HEK293 (cell line): ENCODE results near the gene CCDC150.

Experiments used
- ZBTB20 ChIP-seq: fragments of 450-650 bp; formaldehyde crosslinking; IDR thresholded peaks from 2 replicates; pipeline ENCODE4 v1.5.1; 2016; ENCODE audit warnings: missing biosample characterization, missing genetic modification characterization
- ZNF138 ChIP-seq: fragments of 450-650 bp; formaldehyde crosslinking; IDR thresholded peaks from 2 replicates; pipeline ENCODE4 v1.5.1; 2016; ENCODE audit warnings: missing biosample characterization, missing genetic modification characterization, borderline replicate concordance
- ZNF48 ChIP-seq: fragments of 450-650 bp; formaldehyde crosslinking; IDR thresholded peaks from 2 replicates; pipeline ENCODE4 v1.5.1; 2016; ENCODE audit warnings: missing biosample characterization, missing genetic modification characterization
- TF ChIP-seq, protein P1 (sequence below): fragments of 450-650 bp; formaldehyde crosslinking; IDR thresholded peaks from 2 replicates; pipeline ENCODE4 v1.5.1; 2016; ENCODE audit warnings: missing biosample characterization, missing genetic modification characterization

DNA sequence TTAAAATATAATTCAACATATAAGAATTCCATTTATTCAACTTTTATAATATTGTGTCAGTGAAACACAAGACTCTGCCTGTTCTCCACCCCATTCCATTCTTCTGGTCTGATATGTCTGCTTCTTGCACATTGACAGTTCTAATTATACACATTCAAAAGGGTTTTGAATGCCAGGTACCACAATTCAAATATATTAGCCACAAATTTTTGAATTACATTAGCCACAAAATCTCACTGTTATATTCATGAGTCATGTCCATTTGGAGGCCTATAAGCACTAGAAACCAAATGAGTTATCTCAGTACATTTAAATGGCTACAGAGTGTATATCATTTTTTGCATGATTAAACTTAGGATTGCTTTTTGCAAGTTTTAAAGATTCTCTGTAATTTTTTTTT, 72.1 kb downstream of the CCDC150 start:
- TF ChIP-seq ZBTB20 (tag by site-specific recombination), result no peak
- TF ChIP-seq, protein P1, sequence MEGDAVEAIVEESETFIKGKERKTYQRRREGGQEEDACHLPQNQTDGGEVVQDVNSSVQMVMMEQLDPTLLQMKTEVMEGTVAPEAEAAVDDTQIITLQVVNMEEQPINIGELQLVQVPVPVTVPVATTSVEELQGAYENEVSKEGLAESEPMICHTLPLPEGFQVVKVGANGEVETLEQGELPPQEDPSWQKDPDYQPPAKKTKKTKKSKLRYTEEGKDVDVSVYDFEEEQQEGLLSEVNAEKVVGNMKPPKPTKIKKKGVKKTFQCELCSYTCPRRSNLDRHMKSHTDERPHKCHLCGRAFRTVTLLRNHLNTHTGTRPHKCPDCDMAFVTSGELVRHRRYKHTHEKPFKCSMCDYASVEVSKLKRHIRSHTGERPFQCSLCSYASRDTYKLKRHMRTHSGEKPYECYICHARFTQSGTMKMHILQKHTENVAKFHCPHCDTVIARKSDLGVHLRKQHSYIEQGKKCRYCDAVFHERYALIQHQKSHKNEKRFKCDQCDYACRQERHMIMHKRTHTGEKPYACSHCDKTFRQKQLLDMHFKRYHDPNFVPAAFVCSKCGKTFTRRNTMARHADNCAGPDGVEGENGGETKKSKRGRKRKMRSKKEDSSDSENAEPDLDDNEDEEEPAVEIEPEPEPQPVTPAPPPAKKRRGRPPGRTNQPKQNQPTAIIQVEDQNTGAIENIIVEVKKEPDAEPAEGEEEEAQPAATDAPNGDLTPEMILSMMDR (tag by site-specific recombination), result no peak
- no peak for TF ChIP-seq ZNF138
- no peak for TF ChIP-seq ZNF48 (tag by site-specific recombination)
